PC-9 (cell line): Measurements from ENCODE around the gene SLC11A2. TPM values are rescaled to one million over a fixed set of nuclear protein-coding genes. Genes with fewer than 3 reads are reported as not detected.

Experiments used
- BruUV-seq: library from RNA; stranded (reverse); fragments of 400-500 nt; replicated peaks from 2 replicates; lab custom pipeline; 2021; lab: Mats Ljungman, UMichigan
- CTCF ChIA-PET: fragments of 300-600 bp; sonication (Branson Sonifier 250); formaldehyde crosslinking; loops from one replicate; lab custom pipeline; 2022; ENCODE audit warnings: antibody characterized with exemption; lab: Charles Lee
- POLR2A ChIA-PET: fragments of 300-600 bp; sonication (Branson Sonifier 250); formaldehyde crosslinking; loops from one replicate; lab custom pipeline; 2022; ENCODE audit warnings: antibody characterized with exemption; ENCODE audit not compliant: unreplicated experiment; lab: Charles Lee
- DNase-seq, 2 experiments: peaks; one replicate each; pipeline versions ENCODE4 v3.0.0 to v3.0.0-alpha.2; 2015 to 2022; ENCODE audit warnings: mixed read lengths in 1 of 2
- H2AFZ ChIP-seq: fragments of 200-600 bp; sonication (generic); 2 replicates; pipeline ENCODE4 v1.8.1; 2017; ENCODE audit warnings: antibody characterized with exemption
- H3F3A ChIP-seq: fragments of 200-600 bp; sonication (generic); 2 replicates; pipeline ENCODE4 v1.8.1; 2017; ENCODE audit warnings: antibody characterized with exemption, mild to moderate bottlenecking, low read depth; ENCODE audit not compliant: insufficient read depth
- H3K27ac ChIP-seq: fragments of 200-600 bp; sonication (generic); 2 replicates; pipeline ENCODE4 v1.6.1; 2016; ENCODE audit warnings: mixed run types
- H3K27me3 ChIP-seq: fragments of 200-600 bp; sonication (generic); 2 replicates; pipeline ENCODE4 v1.6.1; 2016; ENCODE audit warnings: low read depth, mixed run types; ENCODE audit not compliant: insufficient read depth
- H3K36me3 ChIP-seq: fragments of 200-600 bp; sonication (generic); 2 replicates; pipeline ENCODE4 v1.6.1; 2016; ENCODE audit warnings: low read depth, mixed run types
- H3K4me1 ChIP-seq: fragments of 200-600 bp; sonication (generic); replicated peaks from 2 replicates; pipeline ENCODE4 v1.6.1; 2016; ENCODE audit warnings: mixed run types; ENCODE audit not compliant: insufficient read depth
- H3K4me2 ChIP-seq: fragments of 200-600 bp; sonication (generic); 2 replicates; pipeline ENCODE4 v1.6.1; 2017; ENCODE audit warnings: mixed run types
- H3K4me3 ChIP-seq: fragments of 200-600 bp; sonication (generic); 2 replicates; pipeline ENCODE4 v1.6.1; 2016; ENCODE audit warnings: mixed run types
- H3K79me2 ChIP-seq: fragments of 200-600 bp; sonication (generic); 2 replicates; pipeline ENCODE4 v1.6.1; 2017; ENCODE audit warnings: low read depth, mixed run types
- H3K9me2 ChIP-seq: fragments of 200-600 bp; sonication (generic); 2 replicates; pipeline ENCODE4 v1.8.1; 2017; ENCODE audit warnings: mild to moderate bottlenecking; ENCODE audit not compliant: insufficient read depth
- H3K9me3 ChIP-seq: fragments of 200-600 bp; sonication (generic); 2 replicates; pipeline ENCODE4 v1.8.1; 2016; ENCODE audit warnings: low read depth; ENCODE audit not compliant: insufficient read depth
- H4K20me1 ChIP-seq: fragments of 200-600 bp; sonication (generic); 2 replicates; pipeline ENCODE4 v1.8.1; 2017; ENCODE audit not compliant: insufficient read depth
- CTCF ChIP-seq: fragments of 200-600 bp; sonication (generic); conservative IDR thresholded peaks from 2 replicates; pipeline ENCODE4 v1.6.1; 2017; ENCODE audit warnings: mixed run types, antibody characterized with exemption, mild to moderate bottlenecking, moderate library complexity
- EZH2 ChIP-seq: fragments of 200-600 bp; sonication (generic); IDR thresholded peaks from 2 replicates; pipeline ENCODE4 v1.8.0; 2017; ENCODE audit warnings: antibody characterized with exemption, low read depth
- intact Hi-C: fragments of 100-400 bp; cut with micrococcal nuclease; formaldehyde crosslinking; loops from one replicate; pipeline ENCODE4 v1.10.0; 2022; ENCODE audit not compliant: unreplicated experiment
- total RNA-seq: library from RNA; stranded (reverse); gene quantifications from 2 replicates; pipeline ENCODE4 v1.2.3, GENCODE V29; 2021

SLC11A2 gene
- total RNA-seq, 1 experiment from 2014 or later: 45.7 TPM

DNA sequence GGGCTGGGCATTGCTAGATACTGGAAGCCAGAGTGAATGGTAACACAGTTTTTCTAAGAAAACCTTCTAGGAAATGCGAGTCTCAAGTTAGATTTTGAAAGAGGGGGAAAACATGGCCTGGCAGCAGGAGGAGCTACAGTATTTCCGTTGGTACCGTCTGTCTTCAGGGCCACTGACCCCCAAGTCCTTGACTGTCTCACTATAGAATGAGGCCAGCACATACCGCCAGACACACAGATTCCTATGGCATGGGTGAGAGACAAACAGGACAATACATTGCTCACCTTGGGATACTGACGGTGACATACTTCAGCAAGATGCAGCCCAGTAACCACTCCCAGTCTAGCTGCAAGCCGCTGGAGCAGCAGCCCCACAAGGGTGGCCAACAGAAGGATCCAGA is 21.7 kb downstream of the SLC11A2 start:
- Histone ChIP-seq H3K36me3 (peaks cover 34% of the 10 kb centered on the region), H3K4me2 (no peak overlapping the region)
- intact Hi-C loops: no loop called here

DNA sequence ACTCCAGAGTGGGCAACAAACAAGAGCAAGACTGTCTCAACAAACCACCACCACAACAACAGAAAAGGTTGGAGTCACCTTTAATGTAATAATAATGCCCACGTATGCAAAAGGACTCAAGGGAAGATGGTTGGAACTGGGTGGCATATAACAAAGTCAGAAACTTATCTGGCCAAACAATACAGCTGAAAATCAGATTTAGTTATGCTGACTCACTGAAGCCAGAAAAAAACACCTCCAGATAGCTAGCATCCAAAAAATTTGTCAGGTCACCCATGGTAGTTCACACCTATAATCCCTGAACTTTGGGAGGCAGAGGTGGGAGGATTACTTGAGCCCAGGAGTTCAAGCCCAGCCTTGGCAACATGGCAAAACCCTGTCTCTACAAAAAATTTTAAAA is 24.4 kb downstream of the SLC11A2 start:
- ChIA-PET CTCF (interaction anchor here (0.6 kb wide), 1 partner anchor 344 kb away, joined by 5 read pairs; no protein-coding TSS in a partner anchor), POLR2A (no interaction called here)
- intact Hi-C loops: no loop called here
- BruUV-seq: no TSS peak
- no peak for DNase-seq
- H3K9me3 ChIP-seq: no peaks in the 10 kb centered on the region
- no peaks in the 10 kb centered on the region for H4K20me1 ChIP-seq
- no peaks in the 10 kb centered on the region for H3K9me2 ChIP-seq
- peaks cover 31% of the 10 kb centered on the region for H3K36me3 ChIP-seq
- H3K4me1 ChIP-seq: peaks cover 19% of the 10 kb centered on the region
- no peak overlapping the region for H3K4me2 ChIP-seq
- no peak overlapping the region for H2AFZ ChIP-seq
- H3F3A ChIP-seq: peaks cover 12% of the 10 kb centered on the region
- H3K27me3 ChIP-seq: no peaks in the 10 kb centered on the region
- no peak overlapping the region for H3K4me3 ChIP-seq
- H3K79me2 ChIP-seq: no peaks in the 10 kb centered on the region
- H3K27ac ChIP-seq: peak overlapping the region; percentile 12; the same call in 1 of the 2 replicates
- TF ChIP-seq CTCF (no peak), EZH2 (no peak)

More for the DNA sequence above, 21.7 kb downstream of the SLC11A2 start:
- H3K79me2 ChIP-seq: no peaks in the 10 kb centered on the region
- H3K27me3 ChIP-seq: no peaks in the 10 kb centered on the region
- peaks cover 22% of the 10 kb centered on the region for H3K4me1 ChIP-seq
- no peak for DNase-seq
- POLR2A ChIA-PET: no interaction called here
- H3K4me3 ChIP-seq: no peak overlapping the region
- H4K20me1 ChIP-seq: no peaks in the 10 kb centered on the region
- CTCF ChIA-PET: no interaction called here
- no peak for TF ChIP-seq EZH2
- TF ChIP-seq CTCF: no peak
- H3K9me2 ChIP-seq: no peaks in the 10 kb centered on the region
- peaks cover 17% of the 10 kb centered on the region for H3F3A ChIP-seq
- H3K9me3 ChIP-seq: no peaks in the 10 kb centered on the region
- no peak overlapping the region for H2AFZ ChIP-seq
- no TSS peak for BruUV-seq
- H3K27ac ChIP-seq: no peak overlapping the region

DNA sequence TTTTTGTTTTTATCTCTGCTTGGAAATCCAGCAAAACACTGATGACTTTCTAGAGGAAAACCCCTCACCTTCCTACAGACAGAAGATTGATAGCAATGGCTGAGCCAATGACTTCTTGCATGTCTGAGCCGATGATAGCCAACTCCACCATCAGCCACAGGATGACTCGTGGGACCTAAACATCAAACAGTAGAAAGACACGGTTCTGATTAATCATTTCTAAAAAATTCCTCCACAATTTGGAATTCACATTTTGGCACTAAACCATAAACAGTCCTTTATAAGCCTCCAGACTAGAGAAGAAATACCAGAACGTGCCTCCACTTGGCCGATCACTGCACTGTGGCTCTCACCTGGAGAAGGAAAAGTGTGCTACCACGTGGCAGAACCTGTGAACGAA is 25.9 kb downstream of the SLC11A2 start:
- 0 out of 2 replicates have a peak, but pooled peaks cover 3% of the 10 kb centered on the region for H3F3A ChIP-seq
- no peak for TF ChIP-seq CTCF
- no peak for TF ChIP-seq EZH2
- BruUV-seq: no TSS peak
- no peak overlapping the region for H2AFZ ChIP-seq
- H3K27ac ChIP-seq: no peak overlapping the region
- H3K4me3 ChIP-seq: no peak overlapping the region
- H3K4me2 ChIP-seq: no peak overlapping the region
- no peaks in the 10 kb centered on the region for H3K9me2 ChIP-seq
- H3K79me2 ChIP-seq: no peaks in the 10 kb centered on the region
- DNase-seq: peak in 1 of 2 experiments; percentile 35
- peaks cover 3% of the 10 kb centered on the region for H3K4me1 ChIP-seq
- intact Hi-C loops: no loop called here
- POLR2A ChIA-PET: no interaction called here
- peaks cover 27% of the 10 kb centered on the region for H3K36me3 ChIP-seq
- H3K27me3 ChIP-seq: no peaks in the 10 kb centered on the region
- CTCF ChIA-PET: no interaction called here
- no peaks in the 10 kb centered on the region for H3K9me3 ChIP-seq
- no peaks in the 10 kb centered on the region for H4K20me1 ChIP-seq
